HepG2 (cell line): Measurements from ENCODE around the gene ZNF554. TPM values are rescaled to one million over a fixed set of nuclear protein-coding genes. Genes with fewer than 3 reads are reported as not detected.

Source experiments
- EZH2 ChIP-seq: conservative IDR thresholded peaks from 2 replicates; pipeline ENCODE4 v1.6.1; 2012; ENCODE audit warnings: mild to moderate bottlenecking, low read depth, low read length, moderate library complexity
- FOXA1 ChIP-seq, 2 experiments: fragments of 450-650 bp in 1 of 2; sonication (generic) in 1 of 2; formaldehyde crosslinking in 1 of 2; IDR thresholded peaks; 2 replicates each; pipeline versions ENCODE4 v1.4.0 to v1.6.1; 2016 to 2020; ENCODE audit warnings: missing genetic modification reagents in 1 of 2
- FOXK1 ChIP-seq: sonication (generic); formaldehyde crosslinking; IDR thresholded peaks from 2 replicates; pipeline ENCODE4 v1.4.0; 2020; ENCODE audit warnings: low read depth, missing genetic modification reagents, borderline replicate concordance
- HNF4G ChIP-seq, 2 experiments: sonication (generic) in 1 of 2; formaldehyde crosslinking in 1 of 2; IDR thresholded peaks; 2 replicates each; pipeline versions ENCODE4 v1.4.0 to v1.6.1; 2011 to 2020; ENCODE audit warnings: borderline replicate concordance in 2 of 2, low read depth in 2 of 2, mild to moderate bottlenecking in 2 of 2, low read length in 1 of 2, missing genetic modification reagents in 1 of 2, moderate library complexity in 1 of 2
- KLF16 ChIP-seq, 2 experiments: sonication (generic) in 1 of 2; formaldehyde crosslinking in 1 of 2; IDR thresholded peaks; 2 replicates each; pipeline versions ENCODE4 v1.6.1 to v1.8.0; 2016 to 2023; ENCODE audit warnings: missing genetic modification reagents in 2 of 2, missing compliant biosample characterization in 1 of 2
- NFE2 ChIP-seq: sonication (generic); formaldehyde crosslinking; IDR thresholded peaks from 2 replicates; pipeline ENCODE4 v1.4.0; 2020; ENCODE audit warnings: missing genetic modification reagents
- PRPF4 ChIP-seq: fragments of 200-400 bp; formaldehyde crosslinking; IDR thresholded peaks from 2 replicates; pipeline ENCODE4 v1.6.1; 2016; ENCODE audit warnings: low read length, low read depth; ENCODE audit not compliant: poor library complexity, severe bottlenecking
- RBAK ChIP-seq: sonication (generic); formaldehyde crosslinking; IDR thresholded peaks from 2 replicates; pipeline ENCODE4 v1.5.1; 2020; ENCODE audit warnings: mild to moderate bottlenecking, missing genetic modification reagents
- RELA ChIP-seq: sonication (generic); formaldehyde crosslinking; IDR thresholded peaks from 2 replicates; pipeline ENCODE4 v1.4.0; 2020; ENCODE audit warnings: missing genetic modification reagents
- REPIN1 ChIP-seq: sonication (generic); formaldehyde crosslinking; IDR thresholded peaks from 2 replicates; pipeline ENCODE4 v1.8.0; 2022; ENCODE audit warnings: missing genetic modification reagents, low read depth, mild to moderate bottlenecking, borderline replicate concordance
- ZNF160 ChIP-seq: sonication (generic); formaldehyde crosslinking; IDR thresholded peaks from 2 replicates; pipeline ENCODE4 v1.8.0; 2022; ENCODE audit warnings: mild to moderate bottlenecking, inconsistent platforms, missing genetic modification reagents
- ZNF230 ChIP-seq: sonication (generic); formaldehyde crosslinking; IDR thresholded peaks from 2 replicates; pipeline ENCODE4 v1.4.0; 2020; ENCODE audit warnings: mild to moderate bottlenecking, missing genetic modification reagents
- ZNF263 ChIP-seq: sonication (generic); formaldehyde crosslinking; IDR thresholded peaks from 2 replicates; pipeline ENCODE4 v1.4.0; 2020; ENCODE audit warnings: missing genetic modification reagents
- ZNF296 ChIP-seq: sonication (generic); formaldehyde crosslinking; conservative IDR thresholded peaks from 2 replicates; pipeline ENCODE4 v1.5.0; 2020; ENCODE audit warnings: mild to moderate bottlenecking, missing genetic modification reagents
- ZNF350 ChIP-seq: sonication (generic); formaldehyde crosslinking; IDR thresholded peaks from 2 replicates; pipeline ENCODE4 v1.4.0; 2020; ENCODE audit warnings: mild to moderate bottlenecking, low read depth, missing genetic modification reagents, borderline replicate concordance
- ZNF550 ChIP-seq: sonication (generic); formaldehyde crosslinking; IDR thresholded peaks from 2 replicates; pipeline ENCODE4 v1.4.0; 2020; ENCODE audit warnings: mild to moderate bottlenecking, missing genetic modification reagents, borderline replicate concordance
- ZNF7 ChIP-seq: IDR thresholded peaks from 2 replicates; pipeline ENCODE4 v1.6.1; 2016; ENCODE audit warnings: missing biosample characterization, missing genetic modification reagents
- polyA plus RNA-seq, 8 experiments: library from polyadenylated mRNA; depleted of rRNA in 3 of 8; stranded (reverse) in 7 of 8; unstranded in 1 of 8; fragments of >200 nt; fragmentation: Illumina TruSeq in 4 of 8; extraction: Trizol in 4 of 8; gene quantifications; 2 replicates each; pipeline versions ENCODE4 v1.2.1 to v1.2.3, GENCODE V29; 2011 to 2016; ENCODE audit warnings: low read depth in 4 of 8, missing spikeins in 1 of 8, mixed read lengths in 1 of 8; ENCODE audit not compliant: insufficient read depth in 1 of 8
- total RNA-seq, 5 experiments: library from RNA; depleted of rRNA; stranded (reverse); fragments of >200 nt; fragmentation: Illumina TruSeq; extraction: Trizol; gene quantifications; 2 replicates each; pipeline ENCODE4 v1.2.3, GENCODE V29; 2016; ENCODE audit warnings: low read depth in 1 of 5
- TF ChIP-seq, protein P1 (sequence below): sonication (generic); formaldehyde crosslinking; IDR thresholded peaks from 2 replicates; pipeline ENCODE4 v1.4.0; 2020; ENCODE audit warnings: low read depth, missing genetic modification reagents
- TF ChIP-seq, protein P2 (sequence below): sonication (generic); formaldehyde crosslinking; IDR thresholded peaks from 2 replicates; pipeline ENCODE4 v1.5.1; 2020; ENCODE audit warnings: mild to moderate bottlenecking, missing genetic modification reagents, moderate library complexity
- TF ChIP-seq, protein P3 (sequence below): sonication (generic); formaldehyde crosslinking; IDR thresholded peaks from 2 replicates; pipeline ENCODE4 v1.8.0; 2022; ENCODE audit warnings: mild to moderate bottlenecking, missing genetic modification reagents; ENCODE audit not compliant: insufficient replicate concordance

The ZNF554 gene
- total and polyA plus RNA-seq, 2 of the 13 experiments (the other 11 are each of a cell fraction or from before 2014, with no cell fraction given), result 2.2 to 2.7 TPM

DNA sequence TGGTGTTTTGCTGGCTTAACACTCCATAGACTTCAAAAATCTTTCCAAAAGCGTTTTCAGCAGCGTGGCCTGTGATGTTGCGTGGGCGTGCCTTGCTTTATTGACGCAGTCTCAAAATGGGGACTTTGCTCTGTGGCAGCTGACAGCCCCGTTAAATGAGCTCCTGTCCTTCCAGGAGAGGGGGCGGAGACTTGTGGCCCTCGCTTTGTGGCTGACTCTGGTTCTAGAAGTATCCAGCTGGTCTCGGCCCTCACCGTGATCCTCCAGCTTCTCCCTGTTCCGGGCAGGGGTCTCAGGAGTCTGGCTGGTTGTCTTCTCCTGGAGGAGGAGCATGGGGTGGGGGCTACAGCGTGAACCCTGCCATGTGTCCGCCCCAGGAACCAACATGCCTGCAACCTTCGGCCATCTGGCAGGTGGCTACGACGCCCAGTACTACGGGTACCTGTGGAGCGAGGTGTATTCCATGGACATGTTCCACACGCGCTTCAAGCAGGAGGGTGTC lies 8.4 kb upstream of the ZNF554 start (continued):
- TF ChIP-seq HNF4G (IDR thresholded peaks at IDR 0.05; ENCODE audit: borderline replicate concordance, low read depth, low read length) (peak; percentile 76), HNF4G (CRISPR knock-in tag; IDR thresholded peaks at IDR 0.05; ENCODE audit: borderline replicate concordance, low read depth) (peak; percentile 78; the same call in 1 of the 2 replicates), NFE2 (CRISPR knock-in tag) (no peak), ZNF7 (CRISPR knock-in tag) (no peak), PRPF4 (no peak), ZNF350 (CRISPR knock-in tag) (peak; percentile 50; the same call in 1 of the 2 replicates), FOXA1 (IDR thresholded peaks at IDR 0.05) (no peak), FOXA1 (CRISPR knock-in tag; IDR thresholded peaks at IDR 0.05) (peak; percentile 85), RBAK (CRISPR knock-in tag) (no peak), ZNF550 (CRISPR knock-in tag) (no peak), ZNF160 (CRISPR knock-in tag) (no peak), KLF16 (CRISPR knock-in tag; IDR thresholded peaks at IDR 0.05) (0 out of 4 replicates have a peak, but pooled peaks of 1 of the 2 experiments have one; percentile 60), REPIN1 (CRISPR knock-in tag) (peak; percentile 58; the same call in 1 of the 2 replicates), RELA (CRISPR knock-in tag) (no peak), ZNF296 (CRISPR knock-in tag) (no peak), FOXK1 (CRISPR knock-in tag) (peak; percentile 69; the same call in 1 of the 2 replicates), EZH2 (no peak), ZNF263 (CRISPR knock-in tag) (no peak), ZNF230 (CRISPR knock-in tag) (peak; percentile 31; the same call in 1 of the 2 replicates)
- TF ChIP-seq, protein P1, sequence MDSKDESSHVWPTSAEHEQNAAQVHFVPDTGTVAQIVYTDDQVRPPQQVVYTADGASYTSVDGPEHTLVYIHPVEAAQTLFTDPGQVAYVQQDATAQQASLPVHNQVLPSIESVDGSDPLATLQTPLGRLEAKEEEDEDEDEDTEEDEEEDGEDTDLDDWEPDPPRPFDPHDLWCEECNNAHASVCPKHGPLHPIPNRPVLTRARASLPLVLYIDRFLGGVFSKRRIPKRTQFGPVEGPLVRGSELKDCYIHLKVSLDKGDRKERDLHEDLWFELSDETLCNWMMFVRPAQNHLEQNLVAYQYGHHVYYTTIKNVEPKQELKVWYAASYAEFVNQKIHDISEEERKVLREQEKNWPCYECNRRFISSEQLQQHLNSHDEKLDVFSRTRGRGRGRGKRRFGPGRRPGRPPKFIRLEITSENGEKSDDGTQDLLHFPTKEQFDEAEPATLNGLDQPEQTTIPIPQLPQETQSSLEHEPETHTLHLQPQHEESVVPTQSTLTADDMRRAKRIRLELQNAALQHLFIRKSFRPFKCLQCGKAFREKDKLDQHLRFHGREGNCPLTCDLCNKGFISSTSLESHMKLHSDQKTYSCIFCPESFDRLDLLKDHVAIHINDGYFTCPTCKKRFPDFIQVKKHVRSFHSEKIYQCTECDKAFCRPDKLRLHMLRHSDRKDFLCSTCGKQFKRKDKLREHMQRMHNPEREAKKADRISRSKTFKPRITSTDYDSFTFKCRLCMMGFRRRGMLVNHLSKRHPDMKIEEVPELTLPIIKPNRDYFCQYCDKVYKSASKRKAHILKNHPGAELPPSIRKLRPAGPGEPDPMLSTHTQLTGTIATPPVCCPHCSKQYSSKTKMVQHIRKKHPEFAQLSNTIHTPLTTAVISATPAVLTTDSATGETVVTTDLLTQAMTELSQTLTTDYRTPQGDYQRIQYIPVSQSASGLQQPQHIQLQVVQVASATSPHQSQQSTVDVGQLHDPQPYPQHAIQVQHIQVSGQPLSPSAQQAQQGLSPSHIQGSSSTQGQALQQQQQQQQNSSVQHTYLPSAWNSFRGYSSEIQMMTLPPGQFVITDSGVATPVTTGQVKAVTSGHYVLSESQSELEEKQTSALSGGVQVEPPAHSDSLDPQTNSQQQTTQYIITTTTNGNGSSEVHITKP (CRISPR knock-in tag), result 0 out of 2 replicates have a peak, but pooled peaks have one; percentile 31
- TF ChIP-seq, protein P2, sequence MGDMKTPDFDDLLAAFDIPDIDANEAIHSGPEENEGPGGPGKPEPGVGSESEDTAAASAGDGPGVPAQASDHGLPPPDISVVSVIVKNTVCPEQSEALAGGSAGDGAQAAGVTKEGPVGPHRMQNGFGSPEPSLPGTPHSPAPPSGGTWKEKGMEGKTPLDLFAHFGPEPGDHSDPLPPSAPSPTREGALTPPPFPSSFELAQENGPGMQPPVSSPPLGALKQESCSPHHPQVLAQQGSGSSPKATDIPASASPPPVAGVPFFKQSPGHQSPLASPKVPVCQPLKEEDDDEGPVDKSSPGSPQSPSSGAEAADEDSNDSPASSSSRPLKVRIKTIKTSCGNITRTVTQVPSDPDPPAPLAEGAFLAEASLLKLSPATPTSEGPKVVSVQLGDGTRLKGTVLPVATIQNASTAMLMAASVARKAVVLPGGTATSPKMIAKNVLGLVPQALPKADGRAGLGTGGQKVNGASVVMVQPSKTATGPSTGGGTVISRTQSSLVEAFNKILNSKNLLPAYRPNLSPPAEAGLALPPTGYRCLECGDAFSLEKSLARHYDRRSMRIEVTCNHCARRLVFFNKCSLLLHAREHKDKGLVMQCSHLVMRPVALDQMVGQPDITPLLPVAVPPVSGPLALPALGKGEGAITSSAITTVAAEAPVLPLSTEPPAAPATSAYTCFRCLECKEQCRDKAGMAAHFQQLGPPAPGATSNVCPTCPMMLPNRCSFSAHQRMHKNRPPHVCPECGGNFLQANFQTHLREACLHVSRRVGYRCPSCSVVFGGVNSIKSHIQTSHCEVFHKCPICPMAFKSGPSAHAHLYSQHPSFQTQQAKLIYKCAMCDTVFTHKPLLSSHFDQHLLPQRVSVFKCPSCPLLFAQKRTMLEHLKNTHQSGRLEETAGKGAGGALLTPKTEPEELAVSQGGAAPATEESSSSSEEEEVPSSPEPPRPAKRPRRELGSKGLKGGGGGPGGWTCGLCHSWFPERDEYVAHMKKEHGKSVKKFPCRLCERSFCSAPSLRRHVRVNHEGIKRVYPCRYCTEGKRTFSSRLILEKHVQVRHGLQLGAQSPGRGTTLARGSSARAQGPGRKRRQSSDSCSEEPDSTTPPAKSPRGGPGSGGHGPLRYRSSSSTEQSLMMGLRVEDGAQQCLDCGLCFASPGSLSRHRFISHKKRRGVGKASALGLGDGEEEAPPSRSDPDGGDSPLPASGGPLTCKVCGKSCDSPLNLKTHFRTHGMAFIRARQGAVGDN (CRISPR knock-in tag), result peak; percentile 99
- TF ChIP-seq, protein P3, sequence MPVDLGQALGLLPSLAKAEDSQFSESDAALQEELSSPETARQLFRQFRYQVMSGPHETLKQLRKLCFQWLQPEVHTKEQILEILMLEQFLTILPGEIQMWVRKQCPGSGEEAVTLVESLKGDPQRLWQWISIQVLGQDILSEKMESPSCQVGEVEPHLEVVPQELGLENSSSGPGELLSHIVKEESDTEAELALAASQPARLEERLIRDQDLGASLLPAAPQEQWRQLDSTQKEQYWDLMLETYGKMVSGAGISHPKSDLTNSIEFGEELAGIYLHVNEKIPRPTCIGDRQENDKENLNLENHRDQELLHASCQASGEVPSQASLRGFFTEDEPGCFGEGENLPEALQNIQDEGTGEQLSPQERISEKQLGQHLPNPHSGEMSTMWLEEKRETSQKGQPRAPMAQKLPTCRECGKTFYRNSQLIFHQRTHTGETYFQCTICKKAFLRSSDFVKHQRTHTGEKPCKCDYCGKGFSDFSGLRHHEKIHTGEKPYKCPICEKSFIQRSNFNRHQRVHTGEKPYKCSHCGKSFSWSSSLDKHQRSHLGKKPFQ (CRISPR knock-in tag), result no peak
